Muscle layer of colon (tissue), 2 donors: ENCODE data around the gene PRG3.
"Not testable (repeated sequence)": the region's sequence is repeated elsewhere in the genome, so short reads cannot be mapped to it uniquely, and the experiment has no call there.

Experiments used
- H3K27ac ChIP-seq: one replicate; pipeline ENCODE4 v1.7.0; 2013; ENCODE audit warnings: low read depth, mild to moderate bottlenecking, low read length, moderate library complexity
- H3K27me3 ChIP-seq, 2 donors: one replicate each; pipeline ENCODE4 v1.7.0; 2013; ENCODE audit warnings: low read length in 2 of 2, mild to moderate bottlenecking in 2 of 2; ENCODE audit not compliant: insufficient read depth in 2 of 2, control insufficient read depth in 1 of 2
- H3K36me3 ChIP-seq: one replicate; pipeline ENCODE4 v1.7.0; 2013; ENCODE audit warnings: mild to moderate bottlenecking, low read length; ENCODE audit not compliant: insufficient read depth
- H3K4me1 ChIP-seq: one replicate; pipeline ENCODE4 v1.7.0; 2013; ENCODE audit warnings: mild to moderate bottlenecking, low read length; ENCODE audit not compliant: insufficient read depth
- H3K4me3 ChIP-seq, 2 donors: one replicate each; pipeline ENCODE4 v1.7.0; 2013; ENCODE audit warnings: low read length in 2 of 2, low read depth in 1 of 2, mild to moderate bottlenecking in 1 of 2, moderate library complexity in 1 of 2
- H3K9ac ChIP-seq: one replicate; pipeline ENCODE4 v1.7.0; 2013; ENCODE audit warnings: low read length
- H3K9me3 ChIP-seq: one replicate; pipeline ENCODE4 v1.7.0; 2013; ENCODE audit warnings: mild to moderate bottlenecking, low read length
- donor health status: abdominal sarcoma.
- donor health status: Adenocarcinoma of cecum.

Gene PRG3

GRCh38 chr11:57342702-57343101 lies 38.2 kb downstream of the PRG3 start:
- no peak overlapping the region for H3K9ac ChIP-seq
- no peak overlapping the region for H3K27ac ChIP-seq
- H3K4me3 ChIP-seq, result no peak overlapping the region
- H3K9me3 ChIP-seq, result no peaks in the 10 kb centered on the region
- H3K27me3 ChIP-seq, result no peaks in the 10 kb centered on the region
- no peaks in the 10 kb centered on the region for H3K36me3 ChIP-seq
- H3K4me1 ChIP-seq, result no peaks in the 10 kb centered on the region

- Histone ChIP-seq H3K27ac (no peak overlapping the region), H3K36me3 (no peaks in the 10 kb centered on the region), H3K4me3 (no peak overlapping the region), H3K4me1 (peaks cover 2% of the 10 kb centered on the region), H3K9ac (no peak overlapping the region), H3K9me3 (no peaks in the 10 kb centered on the region), H3K27me3 (no peaks in the 10 kb centered on the region)
Observed at GRCh38 chr11:57341250-57341808, 39.6 kb downstream of the PRG3 start.

- peaks cover 6% of the 10 kb centered on the region for H3K4me1 ChIP-seq
- no peaks in the 10 kb centered on the region for H3K27me3 ChIP-seq
- H3K27ac ChIP-seq, result no peak overlapping the region
- no peak overlapping the region for H3K9ac ChIP-seq
- no peak overlapping the region for H3K4me3 ChIP-seq
- H3K9me3 ChIP-seq, result no peaks in the 10 kb centered on the region
- no peaks in the 10 kb centered on the region for H3K36me3 ChIP-seq
Observed at GRCh38 chr11:57340039-57340615, 40.8 kb downstream of the PRG3 start.

- Histone ChIP-seq H3K9me3 (no peaks in the 10 kb centered on the region), H3K27ac (no peak overlapping the region), H3K36me3 (no peaks in the 10 kb centered on the region), H3K4me1 (peaks cover 14% of the 10 kb centered on the region), H3K4me3 (no peak overlapping the region), H3K27me3 (no peaks in the 10 kb centered on the region), H3K9ac (no peak overlapping the region)
Observed at GRCh38 chr11:57339328-57339727, 41.6 kb downstream of the PRG3 start.

GRCh38 chr11:57338142-57338541 lies 42.8 kb downstream of the PRG3 start, which contains the start of gene P2RX3:
Gene P2RX3, plus strand, starts transcription at chr11:57338352. Its CDS starts 199 bp downstream, at chr11:57338551.
- H3K27ac ChIP-seq, result no peak within 1 kb of the TSS
- peaks cover 18% of the 10 kb centered on the region for H3K4me1 ChIP-seq
- H3K4me3 ChIP-seq, result no peak within 1 kb of the TSS
- H3K36me3 ChIP-seq, result peaks cover 2% of the 10 kb centered on the region
- H3K9ac ChIP-seq, result no peak within 1 kb of the TSS
- H3K9me3 ChIP-seq, result no peaks in the 10 kb centered on the region
- no peaks in the 10 kb centered on the region for H3K27me3 ChIP-seq

- Histone ChIP-seq H3K36me3 (peaks cover 15% of the 10 kb centered on the region), H3K4me1 (peaks cover 18% of the 10 kb centered on the region)
- H3K9ac ChIP-seq, H3K9me3 ChIP-seq, H3K27ac ChIP-seq, H3K27me3 ChIP-seq, H3K4me3 ChIP-seq: not testable (repeated sequence)
Observed at GRCh38 chr11:57336856-57337255, 44.1 kb downstream of the PRG3 start.

GRCh38 chr11:57336111-57336666 lies 44.8 kb downstream of the PRG3 start:
- peak overlapping the region; percentile 79 to 90 for H3K4me3 ChIP-seq
- peaks cover 18% of the 10 kb centered on the region for H3K4me1 ChIP-seq
- no peaks in the 10 kb centered on the region for H3K27me3 ChIP-seq
- peaks cover 22% of the 10 kb centered on the region for H3K36me3 ChIP-seq
- peak overlapping the region; percentile 68 for H3K27ac ChIP-seq
- no peaks in the 10 kb centered on the region for H3K9me3 ChIP-seq
- H3K9ac ChIP-seq, result peak overlapping the region; percentile 50

GRCh38 chr11:57335343-57336110 lies 45.4 kb downstream of the PRG3 start, which contains the start of gene SSRP1:
Gene SSRP1, minus strand, starts transcription at chr11:57335892. Its CDS starts 771 bp downstream, at chr11:57335121.
- peaks cover 18% of the 10 kb centered on the region for H3K4me1 ChIP-seq
- peak within 1 kb of the TSS; percentile 68 for H3K27ac ChIP-seq
- peak within 1 kb of the TSS; percentile 79 to 90 for H3K4me3 ChIP-seq
- H3K27me3 ChIP-seq, result no peaks in the 10 kb centered on the region
- peaks cover 27% of the 10 kb centered on the region for H3K36me3 ChIP-seq
- peak within 1 kb of the TSS; percentile 84 for H3K9ac ChIP-seq
- H3K9me3 ChIP-seq, result no peaks in the 10 kb centered on the region

- peaks cover 32% of the 10 kb centered on the region for H3K36me3 ChIP-seq
- H3K4me3 ChIP-seq, result peak overlapping the region; percentile 79 to 90
- H3K9me3 ChIP-seq, result no peaks in the 10 kb centered on the region
- H3K27me3 ChIP-seq, result no peaks in the 10 kb centered on the region
- H3K9ac ChIP-seq, result peak overlapping the region; percentile 84
- peaks cover 18% of the 10 kb centered on the region for H3K4me1 ChIP-seq
- peak overlapping the region; percentile 68 for H3K27ac ChIP-seq
Observed at GRCh38 chr11:57335023-57335342, 46.0 kb downstream of the PRG3 start.

- no peaks in the 10 kb centered on the region for H3K9me3 ChIP-seq
- H3K4me1 ChIP-seq, result peaks cover 18% of the 10 kb centered on the region
- peaks cover 53% of the 10 kb centered on the region for H3K36me3 ChIP-seq
- H3K9ac ChIP-seq, result no peak overlapping the region
- H3K27ac ChIP-seq, result no peak overlapping the region
- H3K27me3 ChIP-seq, result no peaks in the 10 kb centered on the region
- no peak overlapping the region for H3K4me3 ChIP-seq
Observed at GRCh38 chr11:57332694-57333440, 48.1 kb downstream of the PRG3 start.

- Histone ChIP-seq H3K9me3 (no peaks in the 10 kb centered on the region), H3K27me3 (no peaks in the 10 kb centered on the region), H3K9ac (no peak overlapping the region), H3K4me1 (peaks cover 18% of the 10 kb centered on the region), H3K27ac (no peak overlapping the region), H3K4me3 (no peak overlapping the region), H3K36me3 (peaks cover 65% of the 10 kb centered on the region)
Observed at GRCh38 chr11:57331720-57332119, 49.2 kb downstream of the PRG3 start.
